Endodermal cell (in vitro differentiated cells): ENCODE data around the gene IDI2. TPM values are rescaled to one million over a fixed set of nuclear protein-coding genes. Genes with fewer than 3 reads are reported as not detected.

ENCODE experiments used
- DNase-seq: peaks from one replicate; pipeline ENCODE4 v3.0.0-alpha.2; 2017
- H3K27ac ChIP-seq: 2 replicates; pipeline ENCODE4 v1.5.1; 2013; ENCODE audit warnings: mild to moderate bottlenecking, low read depth, low read length, moderate library complexity
- H3K27me3 ChIP-seq: 2 replicates; pipeline ENCODE4 v1.6.1; 2013; ENCODE audit warnings: mild to moderate bottlenecking, low read length, moderate library complexity; ENCODE audit not compliant: insufficient read depth, control insufficient read depth, poor library complexity, severe bottlenecking
- H3K36me3 ChIP-seq: 2 replicates; pipeline ENCODE4 v1.7.0; 2013; ENCODE audit warnings: mild to moderate bottlenecking, low read length, moderate library complexity; ENCODE audit not compliant: control insufficient read depth, insufficient read depth
- H3K4me1 ChIP-seq: one replicate; pipeline ENCODE4 v1.7.0; 2013; ENCODE audit warnings: low read length; ENCODE audit not compliant: control insufficient read depth, insufficient read depth
- H3K4me3 ChIP-seq: 2 replicates; pipeline ENCODE4 v1.5.1; 2013; ENCODE audit warnings: mild to moderate bottlenecking, low read length, moderate library complexity
- H3K9ac ChIP-seq: 2 replicates; pipeline ENCODE4 v1.6.1; 2013; ENCODE audit warnings: mild to moderate bottlenecking, low read length, moderate library complexity; ENCODE audit not compliant: poor library complexity, severe bottlenecking; ENCODE audit errors: extremely low read depth
- H3K9me3 ChIP-seq: 2 replicates; pipeline ENCODE4 v1.6.1; 2013; ENCODE audit warnings: mild to moderate bottlenecking, low read length, moderate library complexity; ENCODE audit not compliant: control insufficient read depth
- H3K27ac Mint-ChIP-seq: 2 replicates; pipeline ENCODE4 v1.8.0; 2020; ENCODE audit warnings: mixed read lengths
- H3K27me3 Mint-ChIP-seq: 2 replicates; pipeline ENCODE4 v1.8.0; 2021; ENCODE audit warnings: mild to moderate bottlenecking, mixed read lengths; ENCODE audit not compliant: insufficient read depth
- H3K36me3 Mint-ChIP-seq: 2 replicates; pipeline ENCODE4 v1.8.0; 2020; ENCODE audit warnings: low read depth, mixed read lengths
- H3K4me1 Mint-ChIP-seq: 2 replicates; pipeline ENCODE4 v1.8.0; 2020; ENCODE audit warnings: mixed read lengths
- H3K4me3 Mint-ChIP-seq: 2 replicates; pipeline ENCODE4 v1.8.0; 2020; ENCODE audit warnings: mild to moderate bottlenecking, moderate library complexity, mixed read lengths
- H3K9me3 Mint-ChIP-seq: 2 replicates; pipeline ENCODE4 v1.8.0; 2020; ENCODE audit warnings: mild to moderate bottlenecking, mixed read lengths
- CTCF ChIP-seq: fragments of 200-600 bp; sonication (generic); conservative IDR thresholded peaks from 2 replicates; pipeline ENCODE4 v1.5.0; 2021; ENCODE audit warnings: antibody characterized with exemption, mild to moderate bottlenecking
- WGBS, 2 experiments: methylation state at CpG; one replicate each; pipeline versions ENCODE4 v1.1.5 to v1.1.7; 2013; ENCODE audit warnings: missing lambda C conversion rate in 2 of 2, mixed read lengths in 1 of 2; ENCODE audit not compliant: insufficient coverage in 1 of 2, insufficient read length in 1 of 2; 5-methylcytosine and 5-hydroxymethylcytosine counted together
- total RNA-seq, 2 donors: library from RNA; stranded (reverse); fragmentation: NEBNext Ultra II Directional in 1 of 2; extraction: Animal tissue kit (Norgen Biotek cat#: 25700) in 1 of 2; gene quantifications; 2 replicates in 1 of 2; 3 replicates in 1 of 2; pipeline ENCODE4 v1.2.1, GENCODE V29; 2021

IDI2 gene
- total RNA-seq, 2 donors from 2014 or later = not detected

- Mint-ChIP-seq H3K27ac (no peak overlapping the region), H3K9me3 (no peaks in the 10 kb centered on the region), H3K27me3 (no peaks in the 10 kb centered on the region), H3K4me3 (no peak overlapping the region), H3K36me3 (peaks cover 12% of the 10 kb centered on the region), H3K4me1 (no peaks in the 10 kb centered on the region)
- Histone ChIP-seq H3K9me3 (no peaks in the 10 kb centered on the region), H3K27ac (peak overlapping the region; percentile 24), H3K4me3 (no peak overlapping the region), H3K27me3 (no peaks in the 10 kb centered on the region), H3K4me1 (no peaks in the 10 kb centered on the region), H3K9ac (no peak overlapping the region), H3K36me3 (peaks cover 19% of the 10 kb centered on the region)
- TF ChIP-seq CTCF = no peak
- DNase-seq = peak; percentile 55
- WGBS, 2 experiments = 88% methylated on average over 11 to 14 of the region's 14 CpGs
Observed at GRCh38 chr10:1036341-1036791, 10.7 kb upstream of the IDI2 start.

GRCh38 chr10:1035201-1035600 is 9.5 kb upstream of the IDI2 start:
- H3K9ac ChIP-seq = no peak overlapping the region
- H3K27me3 ChIP-seq = no peaks in the 10 kb centered on the region
- no peak overlapping the region for H3K4me3 Mint-ChIP-seq
- H3K4me3 ChIP-seq = no peak overlapping the region
- WGBS, 2 experiments = 80 to 89% methylated on average over 2 to 6 of the region's 6 CpGs
- H3K9me3 Mint-ChIP-seq = no peaks in the 10 kb centered on the region
- H3K27ac ChIP-seq = no peak overlapping the region
- no peaks in the 10 kb centered on the region for H3K4me1 ChIP-seq
- H3K36me3 Mint-ChIP-seq = peaks cover 3% of the 10 kb centered on the region
- no peaks in the 10 kb centered on the region for H3K4me1 Mint-ChIP-seq
- H3K36me3 ChIP-seq = peaks cover 9% of the 10 kb centered on the region
- no peaks in the 10 kb centered on the region for H3K9me3 ChIP-seq
- TF ChIP-seq CTCF = no peak
- no peaks in the 10 kb centered on the region for H3K27me3 Mint-ChIP-seq
- no peak for DNase-seq
- H3K27ac Mint-ChIP-seq = no peak overlapping the region

GRCh38 chr10:1034758-1035157 is 9.1 kb upstream of the IDI2 start:
- H3K36me3 Mint-ChIP-seq = no peaks in the 10 kb centered on the region
- H3K4me1 Mint-ChIP-seq = no peaks in the 10 kb centered on the region
- Histone ChIP-seq H3K27ac (no peak overlapping the region), H3K9ac (no peak overlapping the region), H3K36me3 (peaks cover 4% of the 10 kb centered on the region), H3K27me3 (no peaks in the 10 kb centered on the region), H3K9me3 (no peaks in the 10 kb centered on the region), H3K4me1 (no peaks in the 10 kb centered on the region), H3K4me3 (no peak overlapping the region)
- H3K4me3 Mint-ChIP-seq = no peak overlapping the region
- no peaks in the 10 kb centered on the region for H3K9me3 Mint-ChIP-seq
- no peak for DNase-seq
- no peak for TF ChIP-seq CTCF
- no peaks in the 10 kb centered on the region for H3K27me3 Mint-ChIP-seq
- WGBS, 2 experiments = 96% methylated on average over 3 of the region's 3 CpGs; no CpG with 5 or more reads in 1 of the 2 experiments
- H3K27ac Mint-ChIP-seq = no peak overlapping the region
